ENCODE measurements around the gene MOB3B.

Gene MOB3B

DNA sequence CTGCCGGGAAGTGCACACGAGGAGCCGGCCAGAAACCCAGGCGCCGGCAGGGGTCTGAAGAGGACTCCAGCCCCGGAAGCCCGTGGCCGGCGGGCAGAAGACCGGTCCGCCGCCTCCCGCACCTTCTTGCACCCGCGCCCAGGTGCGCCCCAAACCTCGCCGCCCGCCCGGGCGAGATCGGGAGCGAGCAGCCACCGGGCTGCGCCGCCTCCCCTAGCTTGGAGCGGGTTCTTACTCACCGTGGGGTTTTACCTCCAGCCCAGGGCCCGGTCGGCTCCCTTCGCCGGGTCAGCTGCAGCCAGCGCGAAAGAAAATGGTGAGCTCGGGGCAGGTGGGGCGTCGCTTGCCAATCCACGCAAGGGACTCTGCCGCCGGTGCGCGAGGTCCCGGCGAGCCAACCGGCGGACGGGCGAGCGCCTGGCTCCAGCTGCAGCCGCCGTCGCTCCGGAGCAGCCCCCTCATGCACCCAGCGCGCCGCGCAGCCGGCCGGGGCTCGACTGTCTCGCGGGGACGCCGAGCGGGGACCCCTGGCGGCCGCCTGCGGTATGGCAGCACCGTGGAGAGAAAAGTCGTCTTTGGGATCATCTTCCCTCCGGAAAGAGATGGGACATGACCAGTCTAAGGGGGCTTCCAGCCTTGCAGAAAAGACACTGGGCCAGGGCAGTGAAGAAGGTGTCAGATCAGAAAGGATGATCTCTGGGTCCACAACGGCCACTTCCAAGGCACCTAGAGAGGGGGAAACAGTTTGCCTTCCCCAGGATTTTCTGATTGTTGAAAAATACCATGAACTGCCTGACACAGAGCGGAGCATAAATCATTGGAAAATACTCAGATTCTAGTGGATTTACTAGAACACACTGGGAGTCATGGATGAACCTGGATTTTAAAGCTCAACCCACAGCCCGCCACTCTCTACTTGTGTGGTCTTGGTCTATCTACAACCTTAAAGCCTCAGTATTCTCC, at the start of gene MOB3B:
TSS of gene MOB3B (minus strand) at position 499 of the 963 bp plus-strand sequence. CDS start 74,264 bp downstream, outside the sequence.
- DNase-seq: peak in 1 of 2 experiments; percentile 68

DNA sequence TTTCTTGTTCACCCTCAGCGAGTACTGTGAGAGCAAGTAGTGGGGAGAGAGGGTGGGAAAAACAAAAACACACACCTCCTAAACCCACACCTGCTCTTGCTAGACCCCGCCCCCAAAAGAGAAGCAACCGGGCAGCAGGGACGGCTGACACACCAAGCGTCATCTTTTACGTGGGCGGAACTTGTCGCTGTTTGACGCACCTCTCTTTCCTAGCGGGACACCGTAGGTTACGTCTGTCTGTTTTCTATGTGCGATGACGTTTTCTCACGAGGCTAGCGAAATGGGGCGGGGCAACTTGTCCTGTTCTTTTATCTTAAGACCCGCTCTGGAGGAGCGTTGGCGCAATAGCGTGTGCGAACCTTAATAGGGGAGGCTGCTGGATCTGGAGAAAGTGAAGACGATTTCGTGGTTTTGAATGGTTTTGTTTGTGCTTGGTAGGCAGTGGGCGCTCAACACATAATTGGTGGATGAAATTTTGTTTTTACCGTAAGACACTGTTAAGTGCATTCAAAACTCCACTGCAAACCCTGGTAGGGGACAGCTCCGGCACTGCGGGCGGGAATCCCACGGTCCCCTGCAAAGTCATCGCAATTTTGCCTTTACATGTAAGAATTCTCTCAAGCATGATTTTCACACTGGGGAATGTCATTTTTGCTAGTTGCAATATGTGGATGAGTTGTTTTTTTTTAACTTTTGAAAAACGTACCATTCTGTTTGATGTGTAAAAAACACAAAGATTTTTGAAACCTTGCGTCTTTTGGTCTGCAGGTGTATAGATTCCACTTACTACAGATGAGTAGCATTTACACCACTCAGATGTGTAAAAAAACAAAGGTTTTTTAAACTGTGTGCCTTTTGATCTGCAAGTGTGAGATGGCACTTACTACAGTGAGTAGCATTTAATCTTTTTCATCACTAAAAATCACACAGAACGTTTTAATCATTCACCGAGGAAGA, 44.3 kb upstream of the MOB3B start:
- peak; percentile 96 to 99 for DNase-seq

DNA sequence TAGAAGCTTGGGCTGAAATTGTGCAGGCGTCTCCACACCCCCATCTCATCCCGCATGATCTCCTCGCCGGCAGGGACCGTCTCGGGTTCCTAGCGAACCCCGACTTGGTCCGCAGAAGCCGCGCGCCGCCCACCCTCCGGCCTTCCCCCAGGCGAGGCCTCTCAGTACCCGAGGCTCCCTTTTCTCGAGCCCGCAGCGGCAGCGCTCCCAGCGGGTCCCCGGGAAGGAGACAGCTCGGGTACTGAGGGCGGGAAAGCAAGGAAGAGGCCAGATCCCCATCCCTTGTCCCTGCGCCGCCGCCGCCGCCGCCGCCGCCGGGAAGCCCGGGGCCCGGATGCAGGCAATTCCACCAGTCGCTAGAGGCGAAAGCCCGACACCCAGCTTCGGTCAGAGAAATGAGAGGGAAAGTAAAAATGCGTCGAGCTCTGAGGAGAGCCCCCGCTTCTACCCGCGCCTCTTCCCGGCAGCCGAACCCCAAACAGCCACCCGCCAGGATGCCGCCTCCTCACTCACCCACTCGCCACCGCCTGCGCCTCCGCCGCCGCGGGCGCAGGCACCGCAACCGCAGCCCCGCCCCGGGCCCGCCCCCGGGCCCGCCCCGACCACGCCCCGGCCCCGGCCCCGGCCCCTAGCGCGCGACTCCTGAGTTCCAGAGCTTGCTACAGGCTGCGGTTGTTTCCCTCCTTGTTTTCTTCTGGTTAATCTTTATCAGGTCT, 43.5 kb upstream of the MOB3B start, which contains the start of gene C9orf72:
TSS of gene C9orf72 (minus strand) at position 564 of the 716 bp plus-strand sequence. CDS start 6,361 bp downstream, outside the sequence.
- DNase-seq: peak in 1 of 2 experiments; percentile 64

DNA sequence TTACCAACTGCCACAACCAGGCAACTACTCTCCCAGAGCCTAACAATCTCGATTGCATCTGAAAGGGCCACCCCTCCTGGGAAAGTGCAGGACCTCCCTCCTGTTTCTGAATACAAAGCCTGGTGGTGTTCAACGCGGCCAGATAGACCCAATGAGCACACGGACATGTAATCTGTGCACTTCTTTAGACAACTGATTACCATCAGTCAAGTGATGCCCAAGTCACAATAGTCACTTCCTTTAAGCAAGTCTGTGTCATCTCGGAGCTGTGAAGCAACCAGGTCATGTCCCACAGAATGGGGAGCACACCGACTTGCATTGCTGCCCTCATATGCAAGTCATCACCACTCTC, 42.9 kb upstream of the MOB3B start:
- peak in 1 of 2 experiments; percentile 29 for DNase-seq

DNA sequence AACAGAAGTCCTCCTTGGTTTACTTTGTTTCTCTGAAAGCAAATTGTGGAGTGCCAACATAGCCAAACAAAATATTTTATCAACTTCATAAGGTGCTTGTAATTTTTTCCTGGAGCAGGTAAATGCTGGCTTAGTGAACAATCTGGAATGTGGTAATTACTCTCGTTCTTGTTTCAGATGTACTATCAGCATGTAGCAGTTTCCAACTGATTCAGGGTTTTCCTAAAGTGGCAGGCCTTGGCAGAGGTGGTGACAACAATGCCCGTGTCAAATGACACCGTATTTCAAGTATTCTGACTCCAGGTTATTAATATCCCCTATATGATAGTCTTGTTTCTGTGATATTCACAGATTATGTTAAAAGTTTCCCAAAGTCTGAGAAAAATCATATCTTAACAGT, 42.4 kb upstream of the MOB3B start:
- no peak for DNase-seq

DNA sequence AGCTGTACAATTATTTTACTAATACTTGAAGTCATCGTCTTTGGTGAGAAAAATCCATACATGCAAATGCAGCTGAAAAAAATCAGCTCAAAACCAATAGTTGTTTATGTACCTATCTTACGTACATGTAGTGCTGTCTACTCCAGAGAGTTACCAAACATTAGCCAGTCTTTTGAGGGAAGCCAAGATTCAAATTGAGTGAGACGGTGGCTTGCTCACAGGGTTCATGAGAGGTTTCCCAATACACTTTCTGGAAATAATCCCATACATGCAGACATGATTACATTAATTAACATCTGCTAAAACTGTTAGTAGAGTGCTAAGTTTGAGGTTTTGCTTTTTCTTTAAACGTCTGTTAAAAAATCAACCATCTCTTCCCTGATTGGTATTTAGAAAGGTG, 41.4 kb upstream of the MOB3B start:
- no peak for DNase-seq

DNA sequence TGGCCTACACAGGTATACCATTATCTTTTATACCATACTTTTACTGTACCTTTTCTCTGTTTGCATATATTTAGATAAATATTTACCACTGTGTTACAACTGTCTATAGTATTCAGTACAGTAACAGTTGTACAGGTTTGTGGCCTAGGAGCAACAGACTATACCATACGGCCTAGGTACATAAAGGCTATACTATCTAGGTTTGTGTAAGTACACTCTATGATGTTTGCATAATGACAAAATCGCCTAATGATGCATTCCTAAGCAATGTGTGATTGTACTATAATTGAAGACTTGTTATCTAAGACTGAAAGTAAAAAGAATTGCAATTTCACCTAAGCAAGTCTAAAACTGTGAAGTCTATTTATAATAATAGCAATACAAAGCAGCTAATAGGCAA, 39.8 kb upstream of the MOB3B start:
- no peak for DNase-seq

DNA sequence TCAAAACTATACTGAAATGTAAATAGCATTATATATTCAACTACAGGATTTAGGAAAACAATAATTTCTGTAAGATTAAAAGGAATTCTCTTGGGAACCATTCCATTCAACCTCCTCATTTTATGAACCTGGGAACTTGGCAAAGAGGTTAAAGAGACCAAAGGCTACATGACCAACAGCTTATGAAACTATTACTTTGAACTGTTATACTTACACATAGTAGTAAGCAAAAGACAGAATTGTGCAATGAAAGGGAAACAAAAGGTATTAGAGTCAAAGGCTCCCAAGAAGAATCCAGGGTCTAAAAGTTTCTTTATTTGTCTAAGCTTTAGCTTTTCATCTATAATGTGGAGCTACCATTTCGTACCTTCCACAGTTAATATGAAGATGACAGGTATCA, 36.5 kb upstream of the MOB3B start:
- DNase-seq: no peak

DNA sequence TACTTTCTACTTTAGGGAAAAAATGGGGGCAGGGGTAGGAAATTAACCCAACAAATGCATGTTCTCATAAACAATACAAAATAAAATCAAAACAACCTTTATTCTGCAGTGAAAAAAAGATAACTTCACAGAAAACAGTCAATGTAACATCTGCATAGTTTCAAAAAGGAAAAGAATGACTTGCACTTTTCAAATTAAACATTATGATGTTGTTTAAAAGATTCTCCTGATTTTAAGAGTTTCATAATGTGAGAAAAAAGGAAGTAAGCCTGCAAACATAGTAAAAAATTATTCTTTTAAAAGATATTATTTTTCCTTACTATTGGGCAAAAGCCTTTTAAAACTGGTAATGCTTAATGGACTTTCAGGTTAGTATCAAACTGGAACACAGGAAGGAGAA, 36.1 kb upstream of the MOB3B start:
- no peak for DNase-seq

DNA sequence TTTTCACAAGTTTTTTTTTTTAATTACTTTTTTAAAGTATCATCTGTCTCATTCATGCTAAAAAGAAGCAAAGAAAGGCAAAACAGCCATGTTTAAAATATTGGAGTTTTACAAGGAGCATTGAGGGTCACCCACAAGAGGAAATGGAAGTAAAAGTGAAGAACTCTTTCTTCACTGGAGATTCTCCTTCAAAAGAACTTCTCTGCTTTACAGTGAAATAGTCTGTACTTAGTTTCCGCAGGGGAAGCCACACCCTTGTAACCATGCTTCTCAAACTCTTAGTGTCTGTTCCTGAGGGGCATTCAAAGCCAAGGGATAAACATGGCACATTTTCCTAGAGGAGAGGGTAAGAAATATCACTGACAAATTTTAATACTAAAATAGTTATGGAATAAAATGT, 35.1 kb upstream of the MOB3B start:
- no peak for DNase-seq

DNA sequence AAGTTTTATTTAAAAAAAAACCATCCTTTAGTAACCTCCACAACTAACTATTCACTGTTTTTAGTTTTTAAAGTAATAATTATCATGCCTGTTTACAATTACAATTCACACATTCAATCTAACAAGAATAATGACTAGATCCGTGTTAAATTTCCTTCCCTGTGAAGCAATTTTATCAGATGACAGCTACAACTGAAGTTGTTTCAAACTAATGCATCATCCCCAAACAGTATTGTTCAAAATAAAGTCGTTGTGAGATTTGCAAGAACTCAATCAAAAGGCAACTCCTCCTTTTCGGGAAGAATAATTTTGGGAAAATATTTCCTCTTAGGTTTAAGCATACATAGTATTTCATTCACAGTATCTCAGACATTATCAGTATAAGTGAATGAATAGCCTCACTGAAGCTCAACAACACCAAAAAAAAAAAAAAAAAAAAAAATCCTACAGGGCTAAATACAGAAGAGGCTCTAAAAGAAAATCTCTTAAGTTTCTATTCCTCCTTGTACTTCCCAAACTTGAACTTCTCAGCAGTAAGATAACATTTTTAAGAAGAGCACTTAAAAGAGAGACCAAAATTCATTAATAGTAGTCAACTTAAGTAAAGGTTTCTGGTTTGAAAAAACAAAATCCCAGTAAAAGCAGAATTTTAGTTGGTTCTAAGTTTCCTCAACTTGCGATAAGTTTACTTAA, 34.3 kb upstream of the MOB3B start:
- no peak for DNase-seq

DNA sequence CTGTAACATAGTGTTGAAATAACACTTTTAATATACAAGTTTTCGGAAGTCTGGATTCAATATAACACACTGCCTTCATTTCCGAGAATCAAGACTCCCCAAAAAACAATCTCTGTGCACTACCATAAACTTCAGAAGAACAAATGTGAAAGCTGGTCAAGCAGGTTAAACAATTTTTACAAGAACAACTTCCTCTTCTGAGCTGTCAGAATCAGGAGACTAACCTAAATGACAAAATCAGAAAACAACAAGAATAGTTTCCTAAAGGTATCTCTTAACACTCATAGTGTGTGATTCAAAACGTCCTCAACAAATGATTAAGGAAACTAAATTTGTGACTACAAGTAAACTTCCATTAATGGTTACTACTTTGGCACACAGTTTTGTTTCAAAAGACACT, 32.1 kb upstream of the MOB3B start:
- DNase-seq: no peak

DNA sequence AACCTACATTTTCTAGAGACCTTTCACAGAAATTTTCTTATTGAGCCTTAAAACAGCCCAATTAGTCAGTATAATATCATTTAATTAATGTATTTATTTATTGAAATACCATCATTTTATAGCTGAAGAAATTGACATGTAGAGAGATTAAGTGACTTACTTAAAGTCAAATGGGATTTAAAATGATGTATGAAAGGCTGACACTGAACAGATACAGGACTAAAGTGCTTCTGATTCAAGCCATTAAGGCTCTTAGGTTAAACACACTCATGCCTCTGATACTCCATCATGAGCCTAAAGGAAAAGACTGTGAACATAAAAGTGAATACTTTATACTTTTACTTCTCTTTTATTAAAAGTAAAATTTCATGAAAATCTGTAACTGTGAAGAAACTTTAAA, 30.8 kb upstream of the MOB3B start:
- no peak for DNase-seq

DNA sequence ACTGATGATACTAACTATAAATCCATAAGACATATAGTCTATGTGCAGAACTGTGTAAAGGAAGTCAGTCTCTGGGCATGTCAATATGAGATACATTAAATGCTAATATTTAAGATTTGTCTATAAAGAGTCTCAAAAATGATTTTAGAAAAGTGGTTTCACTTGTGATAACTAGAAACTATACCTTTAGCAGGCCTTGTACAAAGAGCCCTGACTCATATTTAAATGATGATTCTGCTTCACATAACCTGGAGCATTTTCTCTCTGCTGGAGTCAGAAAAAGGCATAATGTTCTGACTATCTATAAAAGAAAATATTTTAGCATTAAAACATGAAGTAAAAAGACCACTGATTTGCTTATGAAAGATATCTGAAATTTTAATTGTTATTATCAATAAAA, 28.7 kb upstream of the MOB3B start:
- no peak for DNase-seq

DNA sequence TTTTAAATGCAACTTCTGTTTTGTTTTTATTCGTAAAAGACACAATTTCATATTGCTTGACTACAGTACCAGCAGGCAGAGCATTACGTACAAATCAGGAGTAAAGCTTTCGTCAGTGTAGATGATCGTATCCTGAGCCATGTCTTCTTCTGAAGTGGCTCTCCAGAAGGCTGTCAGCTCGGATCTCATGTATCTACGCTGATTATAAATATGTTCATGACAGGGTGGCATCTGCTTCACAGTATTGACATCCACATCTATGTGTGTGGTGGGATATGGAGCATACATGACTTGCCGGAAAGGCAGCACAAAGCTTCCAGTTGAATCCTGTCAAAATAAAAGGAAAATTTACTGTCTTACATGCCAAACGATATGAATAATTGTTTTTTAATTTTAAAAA, 26.9 kb upstream of the MOB3B start:
- DNase-seq: no peak

DNA sequence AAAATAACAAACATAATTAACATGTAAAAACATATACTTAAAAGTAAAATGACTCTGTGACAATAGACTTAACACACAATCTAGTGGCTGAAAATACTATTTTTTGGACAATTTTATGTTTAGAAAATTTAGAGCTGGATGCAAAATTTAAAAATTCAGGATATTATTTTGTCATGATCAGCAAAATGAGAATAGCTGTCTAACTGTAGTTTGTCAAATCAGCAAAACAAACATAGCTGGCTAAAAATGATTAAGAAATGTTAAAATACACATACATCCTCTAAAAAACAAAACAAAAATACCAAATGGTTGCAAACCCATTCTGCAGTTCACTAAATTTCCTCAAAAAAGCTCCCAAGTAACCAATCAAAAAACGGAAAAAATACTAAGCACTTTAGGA, 25.1 kb upstream of the MOB3B start:
- DNase-seq: no peak

DNA sequence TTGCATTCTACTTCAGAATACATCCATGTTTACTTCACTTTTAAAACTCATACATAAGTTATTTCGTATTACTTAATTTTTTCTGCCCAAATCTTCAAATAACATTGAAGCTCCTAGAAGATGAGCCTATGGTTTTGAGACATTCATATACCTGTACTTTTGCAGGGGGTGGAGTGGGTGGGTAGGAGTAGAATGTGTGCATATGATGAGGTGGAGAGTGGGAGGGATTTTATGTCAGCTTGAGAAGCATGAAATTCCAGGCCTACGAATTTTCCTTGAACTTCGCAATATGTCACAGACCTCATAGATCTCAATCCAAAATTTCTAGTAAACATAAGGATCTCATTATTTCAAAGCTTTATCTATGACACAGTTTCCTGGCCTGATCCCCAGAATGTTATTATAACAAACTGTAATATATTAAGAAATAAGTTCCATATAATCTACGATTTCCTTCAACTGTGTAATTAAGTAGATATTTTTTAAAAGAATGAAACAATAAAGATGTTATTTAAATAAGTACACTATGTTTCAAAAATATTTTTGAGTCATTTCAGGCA, 19.7 kb upstream of the MOB3B start:
- DNase-seq: no peak

DNA sequence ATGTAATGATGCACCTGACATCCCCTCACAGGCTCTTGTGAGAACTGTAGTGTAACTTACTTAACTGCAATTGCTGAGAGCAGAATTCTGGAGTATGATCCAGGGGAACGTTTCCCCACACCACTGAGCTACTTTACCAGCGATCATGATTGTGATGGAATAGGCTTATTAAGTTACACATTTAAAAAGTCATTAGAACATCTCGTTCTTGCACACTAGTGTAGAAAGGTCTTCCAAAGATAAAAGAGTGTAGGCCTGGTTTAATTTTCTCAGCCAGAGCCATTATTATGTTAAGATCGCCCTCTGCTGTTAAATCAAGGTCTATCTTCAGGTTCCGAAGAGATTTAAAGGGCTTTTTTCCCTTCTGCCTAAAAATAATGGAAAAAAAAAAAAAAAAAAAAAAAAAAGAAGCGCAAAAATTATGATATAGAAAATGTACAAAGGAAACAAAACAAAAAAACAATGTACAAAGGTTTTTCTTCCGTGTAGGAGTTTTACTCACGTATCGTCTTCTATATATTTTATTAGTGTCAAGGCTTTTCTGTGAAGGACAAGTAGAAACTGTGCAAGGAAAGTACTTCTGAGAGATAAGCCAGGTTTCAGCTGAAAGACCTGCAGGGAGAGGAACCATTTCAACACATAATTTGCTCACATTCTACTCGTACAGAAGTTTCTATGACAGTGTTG, 18.6 kb upstream of the MOB3B start:
- no peak for DNase-seq

DNA sequence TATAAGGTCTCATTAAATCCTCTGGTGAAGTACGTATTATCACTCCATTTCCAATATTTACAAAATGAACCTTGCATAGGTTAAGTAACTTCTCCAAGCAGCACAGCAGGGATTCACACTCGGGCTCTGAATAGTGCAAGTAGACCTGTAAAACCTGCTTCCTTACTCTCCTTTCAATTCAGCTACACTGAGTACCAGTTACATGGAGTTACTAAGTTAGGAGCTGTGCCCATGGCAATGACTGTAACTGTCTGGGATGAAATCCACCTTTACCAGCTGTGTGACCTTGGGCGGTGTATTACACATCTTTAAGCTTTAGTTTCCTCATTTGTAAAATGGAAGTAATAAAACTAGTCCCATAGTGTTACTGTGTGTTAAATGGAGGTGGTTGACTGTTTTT, 15.9 kb upstream of the MOB3B start:
- no peak for DNase-seq

DNA sequence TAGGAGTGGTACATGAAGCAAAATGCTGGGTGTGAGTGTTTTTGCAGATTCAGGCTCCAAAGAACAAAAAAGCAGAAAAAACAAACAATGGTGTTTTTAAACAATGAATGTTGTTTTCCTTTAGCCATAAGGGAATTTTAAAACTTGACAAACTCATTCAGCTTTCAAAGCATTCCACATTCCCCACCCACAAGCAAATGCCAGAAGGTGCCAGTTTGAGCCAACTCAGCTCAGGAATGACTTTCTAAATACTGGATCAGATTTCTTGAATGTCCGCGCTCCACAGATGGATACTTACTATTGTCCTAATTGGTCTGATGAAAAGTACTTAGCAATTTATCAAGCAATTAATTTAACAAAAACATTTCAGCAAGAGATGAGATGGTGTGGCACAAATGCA, 12.9 kb upstream of the MOB3B start:
- DNase-seq: no peak

DNA sequence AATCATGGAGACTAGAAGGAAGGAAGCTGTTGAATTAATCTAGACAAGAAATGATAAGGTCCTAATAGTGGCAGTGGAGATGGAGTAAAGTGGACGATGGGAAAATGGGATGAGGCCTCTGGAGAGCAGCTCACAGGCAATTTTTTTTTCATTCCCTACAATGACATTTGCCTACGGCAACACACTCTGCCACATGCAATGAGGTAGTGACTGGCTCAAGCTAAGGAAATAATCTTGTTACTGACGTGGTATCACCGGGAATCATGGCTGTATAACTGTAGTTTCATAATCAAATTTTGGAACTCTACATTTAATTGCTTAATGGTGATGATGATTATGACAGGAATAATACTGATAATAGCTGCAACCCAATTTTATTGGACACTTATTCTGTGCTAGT, 12.1 kb upstream of the MOB3B start:
- no peak for DNase-seq
